T1000 (cell line): ENCODE data around the gene ARHGEF3.
A peak's percentile ranks its signal among the peaks of the same experiment; 100 is the strongest.

Experiments used
- DNase-seq: peaks from one replicate; lab custom pipeline; 2025; ENCODE audit warnings: mixed read lengths; lab: John Stamatoyannopoulos, UW

The ARHGEF3 gene

DNA sequence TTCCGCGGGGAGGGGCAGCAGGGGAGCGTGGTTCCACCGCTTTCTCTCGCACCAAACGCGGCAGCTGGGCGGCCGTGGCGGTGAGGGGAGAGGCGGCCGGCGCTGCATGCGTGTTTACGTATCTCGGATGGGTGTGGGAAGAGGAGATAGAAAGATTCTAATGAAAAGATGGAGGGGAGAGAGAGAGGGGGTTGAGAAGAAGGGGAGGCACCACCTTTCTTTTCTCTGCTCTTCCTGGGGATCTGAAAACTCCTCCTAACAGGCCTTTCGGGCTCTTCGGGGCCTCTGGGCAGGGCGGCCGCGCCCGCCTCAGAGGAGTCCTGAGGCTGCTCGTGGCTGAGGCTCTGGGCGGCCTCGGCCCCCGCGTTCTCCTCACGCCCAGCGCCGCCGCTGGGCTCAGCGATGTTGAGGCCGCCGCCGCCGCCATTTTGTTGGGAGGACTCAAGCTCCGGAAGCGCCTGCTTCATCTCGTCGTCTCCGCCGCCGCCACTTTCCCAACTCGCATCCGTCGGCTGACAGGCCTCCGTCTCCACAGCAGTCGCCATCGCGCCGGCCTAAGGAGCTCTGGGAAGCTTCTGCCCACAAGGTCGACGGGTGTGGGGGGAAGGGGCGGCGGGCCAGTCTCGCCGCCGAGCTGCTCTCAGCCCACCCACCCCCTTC is 119.2 kb downstream of the ARHGEF3 start:
- DNase-seq: peak; percentile 52

DNA sequence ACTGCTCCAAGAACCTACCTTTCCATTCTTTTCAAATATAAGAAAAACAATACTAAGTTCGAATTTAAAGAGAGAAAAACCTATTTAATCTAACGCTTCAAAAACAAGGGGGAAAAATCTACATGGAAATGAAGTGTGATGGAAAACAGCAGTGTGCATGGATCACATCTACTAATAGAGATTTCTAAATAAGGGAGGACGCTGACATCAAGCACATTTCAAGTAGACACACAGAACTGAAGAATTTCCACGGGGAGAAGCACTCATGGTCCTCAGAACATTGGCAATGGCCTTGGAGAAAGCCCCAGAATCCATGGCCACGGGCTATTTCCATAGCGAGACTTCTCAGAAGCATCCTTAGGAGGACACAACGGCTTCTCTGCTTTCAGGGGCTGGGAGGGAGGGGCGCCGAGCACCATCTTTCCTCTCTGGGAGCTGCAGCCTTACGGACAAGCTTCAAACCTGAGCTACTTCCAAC is 119.7 kb downstream of the ARHGEF3 start:
- no peak for DNase-seq

DNA sequence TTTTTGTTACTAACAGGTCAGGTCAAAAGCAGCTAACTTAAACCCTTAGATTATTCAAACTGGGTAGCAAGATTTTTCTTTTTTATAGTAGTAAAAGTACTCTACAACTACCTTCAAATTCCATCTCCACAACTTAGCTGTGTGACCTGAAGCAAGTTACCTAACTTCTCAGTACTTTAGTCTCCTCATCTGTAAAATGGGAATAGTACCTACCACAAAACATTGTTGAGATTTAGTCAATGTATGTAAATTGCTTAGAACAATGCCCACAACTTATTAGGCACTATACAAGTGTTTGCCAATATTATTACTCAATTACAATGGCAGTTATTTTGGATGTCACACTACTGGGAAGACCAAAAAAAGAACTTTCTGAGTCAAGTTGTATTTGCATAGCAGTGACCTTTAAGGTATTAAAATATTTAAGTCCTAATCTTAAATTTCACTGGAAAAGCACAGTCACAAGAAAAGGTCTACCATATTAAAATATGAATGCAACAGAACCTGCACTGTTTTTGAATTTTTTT is 121.6 kb downstream of the ARHGEF3 start:
- DNase-seq: no peak
